ENCODE measurements around the gene CFAP299. TPM values are rescaled to one million over a fixed set of nuclear protein-coding genes. Genes with fewer than 3 reads are reported as not detected.

CFAP299 gene
- total RNA-seq, 1 experiment from 2014 or later, result not detected

DNA sequence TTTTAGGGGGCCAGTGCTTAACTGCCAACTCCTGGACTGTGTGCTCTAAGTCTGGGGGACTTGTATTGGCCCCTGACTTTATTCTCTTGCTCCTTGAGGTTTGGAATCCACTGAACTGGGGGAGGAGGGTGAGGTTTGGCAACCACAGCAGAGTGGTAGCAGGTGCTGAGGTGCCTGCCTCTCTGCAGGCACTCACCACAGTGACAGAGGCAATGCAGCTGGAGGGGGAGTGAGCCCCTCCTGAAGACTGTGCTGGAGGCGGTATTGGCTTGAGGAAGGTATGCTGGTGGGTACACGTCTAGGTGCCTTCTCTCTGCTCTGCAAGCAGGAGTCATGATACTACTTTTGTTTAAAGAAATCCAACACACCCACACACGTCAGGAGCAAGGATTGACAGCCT, 24.6 kb downstream of the CFAP299 start:
- Histone ChIP-seq H3K36me3 (replicated peaks; ENCODE audit: control insufficient read depth, insufficient read depth, low read length) (no peaks in the 10 kb centered on the region), H3K4me3 (ENCODE audit: insufficient read depth, low read depth, low read length) (no peak overlapping the region), H3K27me3 (ENCODE audit: control insufficient read depth, insufficient read depth, low read length) (no peaks in the 10 kb centered on the region)
- DNase-seq, result no peak

DNA sequence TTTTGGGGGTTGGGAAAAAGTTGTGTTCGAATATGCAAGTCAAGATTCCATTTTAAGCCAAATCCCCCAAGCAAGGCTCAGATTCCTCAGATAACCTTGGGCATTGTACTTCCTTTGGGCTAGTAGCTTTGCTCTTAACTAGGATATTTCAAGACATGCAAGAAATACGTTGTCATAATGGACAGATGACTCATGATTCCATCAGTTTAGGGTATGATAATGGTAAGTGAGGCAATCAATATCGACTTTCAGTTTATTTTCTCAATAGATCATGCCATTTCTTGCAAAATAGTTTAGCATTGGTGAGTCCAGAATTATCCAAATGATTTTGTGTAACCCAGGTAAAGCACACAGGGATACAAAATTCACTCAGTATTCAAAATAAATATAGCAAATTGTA, 25.4 kb downstream of the CFAP299 start:
- Histone ChIP-seq H3K27me3 (ENCODE audit: control insufficient read depth, insufficient read depth, low read length) (no peaks in the 10 kb centered on the region), H3K36me3 (replicated peaks; ENCODE audit: control insufficient read depth, insufficient read depth, low read length) (no peaks in the 10 kb centered on the region), H3K4me3 (ENCODE audit: insufficient read depth, low read depth, low read length) (no peak overlapping the region)
- no peak for DNase-seq

DNA sequence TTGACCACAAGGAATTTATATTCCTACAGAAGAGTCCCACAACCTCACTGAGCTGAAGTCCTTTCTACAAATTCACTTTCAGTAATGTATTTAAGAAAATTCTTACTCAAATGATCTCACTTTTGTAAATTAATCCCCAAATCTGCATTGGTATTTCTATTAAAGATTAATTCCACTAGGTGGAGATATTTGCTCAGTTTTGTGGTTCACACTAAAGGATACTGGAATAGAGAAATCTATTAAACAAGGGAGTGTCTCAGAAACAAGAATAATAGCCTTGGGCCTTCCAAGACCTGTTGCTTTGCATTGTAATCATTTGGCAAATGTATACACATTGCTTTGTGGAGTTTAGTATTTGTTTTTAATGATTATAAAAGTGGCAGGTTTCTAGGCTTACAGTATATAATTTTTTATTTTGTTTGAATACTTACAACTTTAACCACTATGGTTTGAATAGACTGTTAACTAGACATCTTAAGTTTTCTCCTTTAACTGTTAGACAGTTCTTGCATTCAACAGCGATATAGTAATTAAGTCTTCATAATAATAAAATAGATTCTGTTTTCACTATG, 25.9 kb downstream of the CFAP299 start:
- Histone ChIP-seq H3K27me3 (ENCODE audit: control insufficient read depth, insufficient read depth, low read length) (no peaks in the 10 kb centered on the region), H3K4me3 (ENCODE audit: insufficient read depth, low read depth, low read length) (no peak overlapping the region), H3K36me3 (replicated peaks; ENCODE audit: control insufficient read depth, insufficient read depth, low read length) (no peaks in the 10 kb centered on the region)
- peak; percentile 4 for DNase-seq

DNA sequence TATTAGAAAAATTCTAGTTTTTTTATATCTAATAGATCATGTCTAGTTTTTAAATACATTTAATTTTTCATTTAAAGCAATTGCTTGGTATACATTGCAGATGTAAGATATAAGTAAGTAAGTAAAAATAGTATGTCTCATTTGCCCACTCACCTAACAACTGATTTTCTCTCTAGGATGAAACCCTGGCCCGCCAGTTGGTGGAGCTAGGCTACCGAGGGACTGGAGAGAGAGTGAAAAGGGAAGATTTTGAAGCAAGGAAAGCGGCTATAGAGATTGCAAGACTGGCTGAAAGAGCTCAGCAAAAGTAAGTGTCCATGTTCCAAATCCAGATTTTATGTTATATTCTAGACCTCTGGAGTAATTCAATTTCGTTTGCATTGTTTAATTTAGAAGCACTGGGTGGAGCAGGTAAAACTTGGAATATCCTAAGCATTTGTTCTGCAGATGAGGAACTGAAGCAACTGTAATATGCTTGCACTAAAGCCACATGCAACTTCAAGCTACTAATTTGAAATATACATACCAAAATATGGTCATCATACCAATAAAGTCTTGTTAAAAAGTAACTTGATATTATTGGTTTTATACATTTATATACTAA, 27.1 kb downstream of the CFAP299 start:
- H3K4me3 ChIP-seq (ENCODE audit: insufficient read depth, low read depth, low read length), result no peak overlapping the region
- H3K27me3 ChIP-seq (ENCODE audit: control insufficient read depth, insufficient read depth, low read length), result no peaks in the 10 kb centered on the region

DNA sequence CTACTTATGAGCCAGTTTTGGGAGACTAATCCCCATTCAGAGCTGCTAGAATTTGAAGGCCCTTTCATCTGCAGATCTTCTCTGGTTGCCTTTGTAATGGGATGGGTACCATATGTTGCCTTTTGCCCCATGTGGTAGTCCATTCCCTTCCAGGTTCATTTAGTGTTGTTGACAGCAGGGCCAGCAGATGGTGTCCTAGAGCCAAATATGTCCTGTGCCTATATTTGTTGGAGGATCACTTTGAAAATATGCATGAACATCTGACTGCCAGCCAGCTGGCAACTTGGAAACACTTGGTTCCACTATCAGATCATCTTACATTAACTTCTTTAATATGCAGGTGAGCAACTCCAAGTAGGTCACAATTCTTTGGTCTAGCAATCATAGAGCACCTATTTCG, 30.4 kb downstream of the CFAP299 start:
- no peaks in the 10 kb centered on the region for H3K36me3 ChIP-seq (replicated peaks; ENCODE audit: control insufficient read depth, insufficient read depth, low read length)
- H3K4me3 ChIP-seq (ENCODE audit: insufficient read depth, low read depth, low read length), result no peak overlapping the region
- DNase-seq, result peak; percentile 32
- no peaks in the 10 kb centered on the region for H3K27me3 ChIP-seq (ENCODE audit: control insufficient read depth, insufficient read depth, low read length)

More for the DNA sequence above, 27.1 kb downstream of the CFAP299 start:
- DNase-seq, result peak; percentile 35
- H3K36me3 ChIP-seq (replicated peaks; ENCODE audit: control insufficient read depth, insufficient read depth, low read length), result no peaks in the 10 kb centered on the region

DNA sequence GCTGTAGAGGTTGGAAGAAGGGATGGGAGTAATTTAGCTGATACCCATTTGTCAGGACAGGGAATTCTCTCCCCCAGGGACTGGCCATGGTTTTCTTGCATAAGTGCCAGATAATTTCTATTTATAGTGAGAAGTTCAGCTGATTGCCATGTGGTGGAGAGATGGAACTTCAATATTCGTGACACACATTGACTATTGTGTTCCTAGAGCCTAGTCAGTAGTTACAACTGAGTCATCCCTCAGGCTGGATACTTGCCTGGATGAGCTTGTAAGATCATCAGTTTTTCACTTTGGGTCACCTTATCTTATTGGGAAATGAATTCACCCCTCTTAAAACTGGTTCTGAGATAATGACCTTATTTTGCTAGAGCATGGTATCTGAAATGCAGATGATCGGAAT, 32.2 kb downstream of the CFAP299 start:
- H3K27me3 ChIP-seq (ENCODE audit: control insufficient read depth, insufficient read depth, low read length), result no peaks in the 10 kb centered on the region
- no peaks in the 10 kb centered on the region for H3K36me3 ChIP-seq (replicated peaks; ENCODE audit: control insufficient read depth, insufficient read depth, low read length)
- DNase-seq, result no peak
- no peak overlapping the region for H3K4me3 ChIP-seq (ENCODE audit: insufficient read depth, low read depth, low read length)

DNA sequence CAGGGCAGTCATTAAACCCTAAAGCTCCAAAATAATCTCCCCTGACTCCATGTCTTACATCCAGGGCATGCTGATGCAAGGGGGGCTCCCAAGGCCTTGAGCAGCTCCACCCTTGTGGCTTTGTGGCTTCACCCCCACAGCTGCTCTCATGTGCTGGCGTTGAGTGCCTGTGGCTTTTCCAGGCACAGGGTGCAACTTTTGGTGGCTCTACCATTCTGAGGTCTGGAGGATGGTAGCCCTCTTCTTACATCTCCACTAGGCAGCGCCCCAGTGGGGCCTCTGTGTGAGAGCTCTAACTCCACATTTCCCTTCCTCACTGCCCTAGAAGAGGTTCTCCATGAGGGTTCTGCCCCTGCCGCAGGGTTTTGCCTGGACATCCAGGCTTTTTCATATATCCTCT, 35.1 kb downstream of the CFAP299 start:
- no peak overlapping the region for H3K4me3 ChIP-seq (ENCODE audit: insufficient read depth, low read depth, low read length)
- no peak for DNase-seq

DNA sequence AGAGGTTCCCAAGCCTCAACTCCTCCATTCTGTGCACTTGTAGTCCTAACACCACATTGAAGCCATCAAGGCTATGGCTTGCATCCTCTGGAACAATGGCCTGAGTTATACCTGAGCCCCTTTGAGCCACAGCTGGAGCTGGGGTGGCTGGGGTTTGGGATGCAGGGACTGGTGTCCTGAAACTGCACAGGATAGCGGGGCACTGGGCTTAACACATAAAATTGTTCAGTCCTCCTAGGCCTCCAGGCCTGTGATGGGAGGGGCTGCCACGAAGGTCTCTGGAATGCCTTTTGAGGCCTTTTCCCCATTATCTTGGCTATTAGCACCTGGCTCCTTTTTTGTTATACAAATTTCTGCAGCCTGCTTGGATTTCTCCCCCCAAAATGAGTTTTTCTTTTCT, 35.5 kb downstream of the CFAP299 start:
- no peak for DNase-seq
- H3K36me3 ChIP-seq (replicated peaks; ENCODE audit: control insufficient read depth, insufficient read depth, low read length), result no peaks in the 10 kb centered on the region
- no peaks in the 10 kb centered on the region for H3K27me3 ChIP-seq (ENCODE audit: control insufficient read depth, insufficient read depth, low read length)
- no peak overlapping the region for H3K4me3 ChIP-seq (ENCODE audit: insufficient read depth, low read depth, low read length)

More for the DNA sequence above, 35.1 kb downstream of the CFAP299 start:
- no peaks in the 10 kb centered on the region for H3K27me3 ChIP-seq (ENCODE audit: control insufficient read depth, insufficient read depth, low read length)
- no peaks in the 10 kb centered on the region for H3K36me3 ChIP-seq (replicated peaks; ENCODE audit: control insufficient read depth, insufficient read depth, low read length)

DNA sequence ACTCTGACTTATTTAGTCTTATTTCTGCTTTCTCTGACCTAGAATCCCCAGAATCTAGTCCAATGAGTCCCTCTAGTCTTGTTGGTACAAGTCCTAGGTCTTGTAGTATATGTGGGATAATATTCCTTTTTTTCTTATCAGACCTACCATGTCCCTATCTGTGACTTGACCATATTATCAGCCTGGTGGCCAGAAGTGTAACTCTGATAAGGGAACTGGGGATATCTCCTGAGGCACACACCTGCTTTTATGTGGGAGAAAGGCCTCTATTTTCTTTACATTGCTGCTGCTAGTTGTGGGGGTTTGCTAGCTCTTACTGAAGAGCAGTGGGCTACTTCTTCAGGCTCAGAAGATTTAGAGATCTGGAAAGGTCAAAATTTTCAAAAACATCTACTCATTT, 38.6 kb downstream of the CFAP299 start:
- H3K4me3 ChIP-seq (ENCODE audit: insufficient read depth, low read depth, low read length), result no peak overlapping the region
- DNase-seq, result no peak
- no peaks in the 10 kb centered on the region for H3K27me3 ChIP-seq (ENCODE audit: control insufficient read depth, insufficient read depth, low read length)
- H3K36me3 ChIP-seq (replicated peaks; ENCODE audit: control insufficient read depth, insufficient read depth, low read length), result no peaks in the 10 kb centered on the region

DNA sequence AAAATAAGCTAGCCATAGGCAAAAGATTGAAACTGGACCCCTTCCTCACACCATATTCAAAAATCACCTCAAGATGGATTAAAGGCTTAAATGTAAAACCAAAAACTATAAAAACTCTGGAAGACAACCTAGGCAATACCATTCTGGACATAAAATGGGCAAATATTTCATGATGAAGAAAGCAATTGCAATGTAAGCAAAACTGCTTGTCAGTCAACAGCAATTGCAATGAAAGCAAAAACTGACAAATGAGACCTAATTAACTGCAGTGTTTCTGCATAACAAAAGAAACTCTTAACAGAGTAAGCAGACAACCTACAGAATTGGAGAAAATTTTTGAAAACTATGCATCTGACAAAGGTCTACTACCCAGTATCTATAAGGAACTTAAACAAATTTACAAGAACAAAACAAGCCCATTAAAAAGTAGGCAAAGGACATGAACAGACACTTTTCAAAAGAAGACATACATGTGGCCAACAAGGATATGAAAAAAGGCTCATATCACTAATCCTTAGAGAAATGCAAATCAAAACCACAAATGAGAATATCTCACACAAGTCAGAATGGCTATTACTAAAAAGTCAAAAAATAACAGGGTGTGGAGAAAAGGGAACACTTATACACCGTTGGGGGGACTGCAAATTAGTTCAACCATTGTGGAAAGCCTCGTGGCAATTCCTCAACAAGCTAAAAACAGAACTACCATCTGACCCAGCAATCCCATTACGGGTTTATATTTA, 46.7 kb downstream of the CFAP299 start:
- Histone ChIP-seq H3K36me3 (replicated peaks; ENCODE audit: control insufficient read depth, insufficient read depth, low read length) (no peaks in the 10 kb centered on the region), H3K4me3 (ENCODE audit: insufficient read depth, low read depth, low read length) (no peak overlapping the region), H3K27me3 (ENCODE audit: control insufficient read depth, insufficient read depth, low read length) (no peaks in the 10 kb centered on the region)
- no peak for DNase-seq

DNA sequence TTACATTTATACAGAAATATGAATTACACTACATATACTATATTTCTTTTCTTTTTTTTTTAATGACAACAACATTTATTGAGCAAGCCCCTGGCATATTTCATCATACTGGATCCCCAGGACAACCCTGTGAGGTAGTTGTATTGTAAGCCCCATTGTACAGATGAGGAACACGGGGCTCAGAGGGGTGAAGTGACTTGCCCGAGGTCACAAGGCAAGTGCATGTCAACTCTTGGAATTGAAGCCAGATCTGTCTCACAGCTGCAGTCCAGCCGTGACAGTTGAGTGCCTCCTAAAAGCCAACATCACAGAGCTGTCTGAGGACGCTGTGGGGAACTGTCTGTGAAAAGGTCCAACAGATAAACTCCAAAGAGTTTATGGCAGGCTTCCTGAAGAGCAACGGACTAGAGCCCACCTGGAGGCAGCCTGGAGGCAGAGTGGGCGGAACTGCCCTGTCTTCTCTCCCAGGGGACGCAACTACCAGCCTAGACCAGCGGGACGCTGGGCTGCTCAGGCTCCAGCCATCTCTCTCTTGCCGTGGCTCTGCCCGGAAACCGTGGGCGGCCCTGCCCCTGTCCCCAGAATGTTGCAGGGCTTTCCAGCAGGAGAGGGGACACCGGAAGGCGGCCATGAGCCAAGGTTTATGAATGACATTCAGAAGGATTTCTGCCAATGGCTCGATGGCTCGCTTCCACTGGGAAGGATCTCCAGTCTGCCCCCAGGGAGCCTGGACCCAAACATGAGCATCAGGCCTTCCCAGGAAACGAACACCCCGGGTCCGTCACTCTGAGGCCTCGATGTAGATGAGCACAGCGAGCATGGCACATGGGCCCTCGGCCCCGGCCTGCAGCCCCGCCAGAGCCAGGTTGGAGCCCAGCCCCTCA, 50.1 kb downstream of the CFAP299 start:
- peak; percentile 2 for DNase-seq
- no peaks in the 10 kb centered on the region for H3K27me3 ChIP-seq (ENCODE audit: control insufficient read depth, insufficient read depth, low read length)
- H3K4me3 ChIP-seq (ENCODE audit: insufficient read depth, low read depth, low read length), result no peak overlapping the region
- no peaks in the 10 kb centered on the region for H3K36me3 ChIP-seq (replicated peaks; ENCODE audit: control insufficient read depth, insufficient read depth, low read length)

DNA sequence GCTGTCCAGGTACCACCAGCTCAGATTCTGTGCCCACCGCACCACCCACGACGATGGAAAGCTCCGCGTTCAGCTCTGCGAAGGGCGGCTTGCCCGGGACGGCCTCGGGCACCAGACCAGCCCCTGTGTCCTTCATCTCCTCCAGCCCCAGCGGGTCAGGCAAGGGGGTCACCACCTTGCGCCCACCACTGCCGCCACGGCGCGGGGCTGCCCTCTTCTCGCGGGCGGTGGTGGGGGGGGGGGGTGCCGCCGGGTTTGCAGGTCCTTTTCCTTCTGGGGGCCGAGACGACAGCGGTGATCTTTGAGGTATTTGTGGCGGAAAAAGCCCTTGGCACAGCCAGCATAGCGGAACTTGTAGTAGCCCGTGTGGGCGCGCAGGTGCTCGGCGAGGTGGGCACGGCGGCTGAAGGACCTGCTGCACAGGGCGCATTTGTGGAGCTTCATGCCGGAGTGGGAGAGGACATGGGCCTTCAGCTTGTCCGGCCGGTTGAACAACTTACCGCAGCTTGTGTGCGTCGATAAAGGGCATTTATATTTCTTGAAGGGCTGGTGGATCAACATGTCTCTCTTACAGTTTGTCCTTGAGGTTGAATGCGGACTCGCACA, 50.9 kb downstream of the CFAP299 start:
- no peaks in the 10 kb centered on the region for H3K27me3 ChIP-seq (ENCODE audit: control insufficient read depth, insufficient read depth, low read length)
- peak; percentile 4 for DNase-seq
- no peaks in the 10 kb centered on the region for H3K36me3 ChIP-seq (replicated peaks; ENCODE audit: control insufficient read depth, insufficient read depth, low read length)
- no peak overlapping the region for H3K4me3 ChIP-seq (ENCODE audit: insufficient read depth, low read depth, low read length)

DNA sequence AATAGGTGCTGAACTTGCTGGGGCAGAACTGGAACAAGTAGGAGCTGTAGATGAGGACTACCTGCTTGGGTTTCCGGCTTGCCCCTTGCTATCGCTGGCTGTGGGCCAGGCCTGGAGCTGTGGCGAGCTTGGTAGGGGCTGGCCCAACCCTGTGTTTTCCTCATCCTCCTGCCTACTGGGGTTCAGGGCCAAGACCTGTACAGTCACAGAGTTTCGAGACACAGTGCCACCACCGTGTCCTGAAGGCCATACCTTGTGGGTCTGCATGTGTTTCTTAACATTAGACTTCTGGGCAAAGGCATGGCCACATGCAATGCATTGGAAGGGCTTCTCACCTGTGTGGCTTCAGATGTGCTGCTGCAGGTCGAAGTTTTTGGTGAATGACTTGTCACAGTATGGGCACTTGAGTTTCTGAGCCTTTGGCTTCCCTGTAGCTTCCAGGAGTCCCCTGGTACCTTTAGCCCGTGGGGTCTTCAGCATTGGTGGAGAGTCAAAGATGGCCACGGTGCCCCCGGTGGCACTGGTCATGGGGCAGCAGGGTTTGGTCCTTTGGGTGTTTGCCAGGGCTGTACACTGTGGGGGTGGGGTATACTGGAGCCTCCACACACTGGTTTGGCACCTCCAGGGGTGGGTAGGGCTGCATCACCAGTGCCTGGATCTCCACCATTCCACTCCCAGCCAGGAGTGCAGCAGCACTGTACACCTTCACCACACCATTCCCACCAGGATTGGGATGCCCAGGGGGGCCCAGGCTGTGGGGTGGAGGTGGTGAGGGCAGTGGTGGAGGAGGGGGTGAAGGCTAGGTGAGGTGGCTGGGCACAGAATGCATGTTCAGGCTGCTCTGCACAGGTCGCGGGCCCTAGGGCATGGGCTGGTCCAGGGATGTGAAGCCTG, 52.1 kb downstream of the CFAP299 start:
- no peak for DNase-seq
- Histone ChIP-seq H3K36me3 (replicated peaks; ENCODE audit: control insufficient read depth, insufficient read depth, low read length) (no peaks in the 10 kb centered on the region), H3K27me3 (ENCODE audit: control insufficient read depth, insufficient read depth, low read length) (no peaks in the 10 kb centered on the region), H3K4me3 (ENCODE audit: insufficient read depth, low read depth, low read length) (no peak overlapping the region)

DNA sequence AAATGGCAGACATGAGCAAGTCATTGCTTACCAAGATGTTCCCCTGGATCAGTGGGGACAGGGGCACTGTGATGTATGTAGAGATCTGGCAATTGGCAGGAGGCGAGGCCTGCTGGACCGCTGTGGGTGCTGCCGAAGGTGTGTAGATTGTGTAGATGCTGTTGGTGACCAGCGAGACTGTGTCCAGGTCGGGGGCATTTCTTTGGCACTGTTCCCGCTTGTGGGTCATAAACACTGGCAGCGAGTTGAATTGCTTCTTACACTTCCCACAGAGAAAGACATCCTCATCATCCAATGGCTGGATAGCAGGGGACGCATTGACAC, 52.7 kb downstream of the CFAP299 start:
- peak; percentile 3 for DNase-seq
- Histone ChIP-seq H3K27me3 (ENCODE audit: control insufficient read depth, insufficient read depth, low read length) (no peaks in the 10 kb centered on the region), H3K4me3 (ENCODE audit: insufficient read depth, low read depth, low read length) (no peak overlapping the region), H3K36me3 (replicated peaks; ENCODE audit: control insufficient read depth, insufficient read depth, low read length) (no peaks in the 10 kb centered on the region)

All from H7 (cell line).